Psoas muscle (tissue), 8 donors: ENCODE data around the gene UBE3B. TPM values are rescaled to one million over a fixed set of nuclear protein-coding genes. Genes with fewer than 3 reads are reported as not detected.

ENCODE experiments used
- ATAC-seq, 4 donors: fragments of 200-7000 bp; cut with Tn5 transposase; one replicate each; pipeline ENCODE4 v1.9.1; 2020; ENCODE audit warnings: moderate library complexity in 3 of 4, mild to moderate bottlenecking in 2 of 4
- DNase-seq, 2 donors: peaks; one replicate each; pipeline ENCODE4 v3.0.0-alpha.2; 2020
- H3K27ac ChIP-seq: fragments of 200-600 bp; one replicate; pipeline ENCODE4 v1.8.0; 2022
- H3K27me3 ChIP-seq, 3 donors: fragments of 200-600 bp in 1 of 3; one replicate each; pipeline versions ENCODE4 v1.6.1 to v1.8.0; 2013 to 2022; ENCODE audit warnings: low read length in 2 of 3, mild to moderate bottlenecking in 2 of 3, moderate library complexity in 1 of 3; ENCODE audit not compliant: insufficient read depth in 3 of 3
- H3K36me3 ChIP-seq, 2 donors: fragments of 200-600 bp in 1 of 2; one replicate each; pipeline versions ENCODE4 v1.6.1 to v1.8.0; 2013 to 2022; ENCODE audit warnings: low read depth in 1 of 2, mild to moderate bottlenecking in 1 of 2, moderate library complexity in 1 of 2; ENCODE audit not compliant: insufficient read depth in 1 of 2
- H3K4me1 ChIP-seq: fragments of 200-600 bp; one replicate; pipeline ENCODE4 v1.8.0; 2022
- H3K4me3 ChIP-seq: fragments of 200-600 bp; one replicate; pipeline ENCODE4 v1.8.0; 2022; ENCODE audit warnings: mild to moderate bottlenecking
- H3K9me3 ChIP-seq: fragments of 200-600 bp; one replicate; pipeline ENCODE4 v1.8.0; 2022
- CTCF ChIP-seq: fragments of 200-600 bp; IDR thresholded peaks from one replicate; pipeline ENCODE4 v1.8.0; 2022; ENCODE audit warnings: antibody characterized with exemption
- WGBS, 3 donors: extraction: QIAGEN DNeasy Blood & Tissue Kit; methylation state at CpG; one replicate each; pipeline versions ENCODE4 v1.1.6 to v1.1.7; 2013; 5-methylcytosine and 5-hydroxymethylcytosine counted together
- intact Hi-C, 2 donors: fragments of 100-400 bp; cut with DNase I; formaldehyde crosslinking; loops; one replicate each; pipeline versions ENCODE4 v1.11.0 to v1.14.2; 2022
- polyA plus RNA-seq, 3 donors: library from polyadenylated mRNA; stranded (reverse); fragments of 200-250 nt; gene quantifications; one replicate each; pipeline ENCODE4 v1.2.3, GENCODE V29; 2013
- total RNA-seq, 4 donors: library from RNA; stranded (reverse); fragmentation: NEBNext Ultra II Directional in 2 of 4; extraction: Animal tissue kit (Norgen Biotek cat#: 25700) in 2 of 4; gene quantifications; one replicate each; pipeline versions ENCODE4 v1.2.1 to v1.2.4, GENCODE V29; 2021 to 2023
- donor health status: healthy with polysubstance abuse.
- donor health status: DM: no; HTN: no; CAD: no; lungs with moderate emphysema.
- donor health status: Bipolar disorder and iron deficiency.
- donor health status: healthy.
- donor health status: DM: yes; HTN: yes; CAD: no.
- donor health status: DM: no; HTN: no; CAD: no.
- donor health status: DM: no; HTN: no; CAD: no.
- donor health status: DM: yes; HTN: yes; CAD: no.

UBE3B gene
- total and polyA plus RNA-seq, 7 donors, result 13.5 to 50.8 (median 42.6) TPM

GRCh38 chr12:109459247-109459646, 18.2 kb upstream of the UBE3B start:
- ATAC-seq (no peak), DNase-seq (no peak)
- Histone ChIP-seq H3K4me3 (no peak overlapping the region), H3K36me3 (peaks cover 3 to 62% of the 10 kb centered on the region in 2 donors), H3K27ac (peak overlapping the region; percentile 34), H3K9me3 (no peaks in the 10 kb centered on the region), H3K27me3 (no peaks in the 10 kb centered on the region), H3K4me1 (peaks cover 40% of the 10 kb centered on the region)
- TF ChIP-seq CTCF, result no peak
- intact Hi-C loops, result loop anchor here in 1 of 2 donors (2.0 kb wide), 1 partner anchor 26 kb away; no protein-coding TSS in a partner anchor
- WGBS, 3 donors, result 68 to 79% (median 76%) methylated on average over 6 of the region's 6 CpGs

- ATAC-seq (no peak), DNase-seq (no peak)
- intact Hi-C loops, result no loop called here
- peak overlapping the region; percentile 89 for H3K27ac ChIP-seq
- no peaks in the 10 kb centered on the region for H3K9me3 ChIP-seq
- TF ChIP-seq CTCF, result no peak
- H3K4me3 ChIP-seq, result no peak overlapping the region
- peaks cover 2 to 56% of the 10 kb centered on the region in 2 donors for H3K36me3 ChIP-seq
- H3K4me1 ChIP-seq, result peaks cover 48% of the 10 kb centered on the region
- H3K27me3 ChIP-seq, result no peaks in the 10 kb centered on the region
- 85 to 89% (median 88%) methylated on average over 12 to 13 of the region's 13 CpGs for WGBS, 3 donors
These were observed 16.9 kb upstream of the UBE3B start for GRCh38 chr12:109460538-109460937.

- H3K27me3 ChIP-seq, result no peaks in the 10 kb centered on the region
- peaks cover 2 to 52% of the 10 kb centered on the region in 2 donors for H3K36me3 ChIP-seq
- no peak for DNase-seq
- peak in 1 of 4 donors; percentile 25 for ATAC-seq
- intact Hi-C loops, result no loop called here
- H3K4me3 ChIP-seq, result peak overlapping the region; percentile 9
- WGBS, 3 donors, result 55 to 69% (median 64%) methylated on average over 8 of the region's 8 CpGs
- no peaks in the 10 kb centered on the region for H3K9me3 ChIP-seq
- peaks cover 54% of the 10 kb centered on the region for H3K4me1 ChIP-seq
- H3K27ac ChIP-seq, result peak overlapping the region; percentile 89
- no peak for TF ChIP-seq CTCF
These were observed 16.2 kb upstream of the UBE3B start for GRCh38 chr12:109461049-109461845.

- Histone ChIP-seq H3K4me3 (peak overlapping the region; percentile 31), H3K27ac (peak overlapping the region; percentile 89), H3K27me3 (no peaks in the 10 kb centered on the region), H3K4me1 (peaks cover 62% of the 10 kb centered on the region), H3K36me3 (peaks cover 0 to 46% of the 10 kb centered on the region in 2 donors), H3K9me3 (no peaks in the 10 kb centered on the region)
- intact Hi-C loops, result no loop called here
- WGBS, 3 donors, result 58 to 63% (median 62%) methylated on average over 12 to 13 of the region's 13 CpGs
- DNase-seq, result peak; percentile 93
- ATAC-seq, result peak; percentile 81 to 92 (median 90)
- TF ChIP-seq CTCF, result no peak
These were observed 15.3 kb upstream of the UBE3B start for GRCh38 chr12:109461846-109462756.
